Measurements from ENCODE around the gene LCN12. TPM values are rescaled to one million over a fixed set of nuclear protein-coding genes. Genes with fewer than 3 reads are reported as not detected.

The LCN12 gene
- total RNA-seq, 4 donors from 2014 or later, result not detected

DNA sequence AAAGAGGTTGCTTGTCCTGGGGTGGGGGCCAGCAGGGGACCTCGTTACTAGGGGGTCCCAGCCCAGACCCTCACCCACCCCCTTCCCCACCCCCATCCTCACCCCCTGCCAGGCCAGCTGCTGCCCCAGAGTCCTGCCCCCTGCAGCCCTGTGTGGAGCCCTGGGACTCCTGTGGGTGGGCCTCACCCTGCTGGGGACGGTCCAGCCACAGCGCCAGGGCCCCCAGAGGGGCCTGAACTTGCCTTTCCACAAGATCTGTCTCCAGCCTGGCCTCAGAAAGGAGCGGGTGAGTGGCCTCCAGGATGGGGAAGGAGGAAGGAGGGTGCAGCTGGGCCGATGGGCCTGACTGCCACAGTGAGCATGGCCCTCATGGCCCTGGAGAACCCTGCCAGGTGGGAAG lies 17.7 kb downstream of the LCN12 start:
- Histone ChIP-seq H3K9me3 (no peaks in the 10 kb centered on the region), H3K4me1 (peaks cover 4 to 14% (median 10%) of the 10 kb centered on the region in 4 donors), H3K27ac (replicated peaks in 1 of 4) (no peak overlapping the region), H3K4me3 (no peak overlapping the region), H3K27me3 (peaks cover 0 to 53% (median 0%) of the 10 kb centered on the region in 4 donors), H3K36me3 (no peaks in the 10 kb centered on the region)
- 70% methylated on average over 4 of the region's 5 CpGs for WGBS
- no peak for DNase-seq (ENCODE audit: extremely low spot score)
- TF ChIP-seq CTCF (IDR thresholded peaks at IDR 0.05) (no peak), POLR2A (IDR thresholded peaks at IDR 0.05; ENCODE audit: low read depth) (no peak), EP300 (IDR thresholded peaks at IDR 0.05) (no peak), POLR2AphosphoS5 (IDR thresholded peaks at IDR 0.05) (no peak)
- intact Hi-C loops (cut with DNase I), result no loop called here

- WGBS, result no CpG with 5 or more reads among the region's 11 CpGs
- TF ChIP-seq POLR2AphosphoS5 (IDR thresholded peaks at IDR 0.05) (no peak), POLR2A (IDR thresholded peaks at IDR 0.05; ENCODE audit: low read depth) (no peak)
- Histone ChIP-seq H3K4me1 (peaks cover 6 to 19% (median 13%) of the 10 kb centered on the region in 4 donors), H3K27me3 (peaks cover 0 to 48% (median 0%) of the 10 kb centered on the region in 4 donors), H3K36me3 (no peaks in the 10 kb centered on the region), H3K9me3 (no peaks in the 10 kb centered on the region), H3K4me3 (no peak overlapping the region), H3K27ac (replicated peaks in 1 of 4) (no peak overlapping the region)
- no peak for DNase-seq (ENCODE audit: extremely low spot score)
- intact Hi-C loops (cut with DNase I), result no loop called here
Measured at GRCh38 chr9:136970361-136970760, 18.3 kb downstream of the LCN12 start.

DNA sequence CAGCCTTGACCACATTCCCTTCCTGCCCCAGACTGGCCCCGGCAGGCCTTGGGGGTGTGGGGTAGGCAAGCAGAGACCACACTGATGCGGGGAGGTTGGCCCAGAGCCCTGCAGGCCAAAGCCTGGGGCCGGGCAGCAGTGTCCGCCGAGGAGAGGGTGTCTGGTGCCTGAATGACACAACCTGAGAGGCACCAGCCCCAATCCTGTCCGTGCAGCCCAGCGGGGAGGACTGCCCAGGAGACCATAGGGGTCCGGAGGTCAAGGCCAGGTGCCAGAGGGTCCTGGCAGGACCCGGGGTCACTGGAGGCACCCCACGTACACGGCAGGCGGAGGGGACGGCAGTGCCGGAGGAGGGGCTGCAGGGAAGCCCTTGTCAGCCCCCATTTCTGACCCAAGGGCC lies 19.7 kb downstream of the LCN12 start:
- TF ChIP-seq POLR2A (IDR thresholded peaks at IDR 0.05; ENCODE audit: low read depth), result no peak
- no peak for TF ChIP-seq CTCF (IDR thresholded peaks at IDR 0.05)
- no peak for TF ChIP-seq POLR2AphosphoS5 (IDR thresholded peaks at IDR 0.05)
- TF ChIP-seq EP300 (IDR thresholded peaks at IDR 0.05), result no peak
- intact Hi-C loops (cut with DNase I), result no loop called here
- peaks cover 0 to 37% (median 0%) of the 10 kb centered on the region in 4 donors for H3K27me3 ChIP-seq
- no peak for DNase-seq (ENCODE audit: extremely low spot score)
- no peak overlapping the region for H3K27ac ChIP-seq (replicated peaks in 1 of 4)
- H3K36me3 ChIP-seq, result no peaks in the 10 kb centered on the region
- H3K9me3 ChIP-seq, result no peaks in the 10 kb centered on the region
- WGBS, result 78% methylated on average over 13 of the region's 14 CpGs
- peaks cover 8 to 24% (median 20%) of the 10 kb centered on the region in 4 donors for H3K4me1 ChIP-seq
- H3K4me3 ChIP-seq, result no peak overlapping the region

GRCh38 chr9:136972335-136972734 lies 20.3 kb downstream of the LCN12 start:
- no peak overlapping the region for H3K27ac ChIP-seq (replicated peaks in 1 of 4)
- peaks cover 0 to 37% (median 0%) of the 10 kb centered on the region in 4 donors for H3K27me3 ChIP-seq
- intact Hi-C loops (cut with DNase I), result no loop called here
- no peak for DNase-seq (ENCODE audit: extremely low spot score)
- TF ChIP-seq POLR2AphosphoS5 (IDR thresholded peaks at IDR 0.05) (no peak), POLR2A (IDR thresholded peaks at IDR 0.05; ENCODE audit: low read depth) (no peak), CTCF (IDR thresholded peaks at IDR 0.05) (no peak), EP300 (IDR thresholded peaks at IDR 0.05) (no peak)
- 81% methylated on average over 9 of the region's 11 CpGs for WGBS
- H3K4me1 ChIP-seq, result peaks cover 12 to 28% (median 26%) of the 10 kb centered on the region in 4 donors
- H3K36me3 ChIP-seq, result no peaks in the 10 kb centered on the region
- H3K4me3 ChIP-seq, result no peak overlapping the region
- H3K9me3 ChIP-seq, result no peaks in the 10 kb centered on the region

- no peak for TF ChIP-seq EP300 (IDR thresholded peaks at IDR 0.05)
- no peak for TF ChIP-seq POLR2A (IDR thresholded peaks at IDR 0.05; ENCODE audit: low read depth)
- TF ChIP-seq POLR2AphosphoS5 (IDR thresholded peaks at IDR 0.05), result no peak
- no peak for TF ChIP-seq CTCF (IDR thresholded peaks at IDR 0.05)
- no peak overlapping the region for H3K27ac ChIP-seq (replicated peaks in 1 of 4)
- H3K4me1 ChIP-seq, result peaks cover 16 to 32% (median 30%) of the 10 kb centered on the region in 4 donors
- no peak for DNase-seq (ENCODE audit: extremely low spot score)
- H3K27me3 ChIP-seq, result peaks cover 0 to 37% (median 0%) of the 10 kb centered on the region in 4 donors
- intact Hi-C loops (cut with DNase I), result no loop called here
- H3K4me3 ChIP-seq, result no peak overlapping the region
- WGBS, result 78% methylated on average over 13 of the region's 13 CpGs
- no peaks in the 10 kb centered on the region for H3K9me3 ChIP-seq
- no peaks in the 10 kb centered on the region for H3K36me3 ChIP-seq
Measured at GRCh38 chr9:136972743-136973142, 20.7 kb downstream of the LCN12 start.
